NB4 (cell line): ENCODE measurements around the gene ARPC5L.

Source experiments
- MAX ChIP-seq: IDR thresholded peaks from 2 replicates; pipeline ENCODE4 v1.6.1; 2011; ENCODE audit warnings: low read depth, low read length
- MYC ChIP-seq: IDR thresholded peaks from 2 replicates; pipeline ENCODE4 v1.6.1; 2011; ENCODE audit warnings: low read depth, low read length
- POLR2A ChIP-seq: IDR thresholded peaks from 2 replicates; pipeline ENCODE4 v1.6.1; 2011; ENCODE audit warnings: mild to moderate bottlenecking; ENCODE audit not compliant: insufficient read length; ENCODE audit errors: extremely low read depth
- TF ChIP-seq, protein P1 (sequence below): IDR thresholded peaks from one replicate; pipeline ENCODE4 v1.5.1; 2012; ENCODE audit warnings: low read depth, low read length

DNA sequence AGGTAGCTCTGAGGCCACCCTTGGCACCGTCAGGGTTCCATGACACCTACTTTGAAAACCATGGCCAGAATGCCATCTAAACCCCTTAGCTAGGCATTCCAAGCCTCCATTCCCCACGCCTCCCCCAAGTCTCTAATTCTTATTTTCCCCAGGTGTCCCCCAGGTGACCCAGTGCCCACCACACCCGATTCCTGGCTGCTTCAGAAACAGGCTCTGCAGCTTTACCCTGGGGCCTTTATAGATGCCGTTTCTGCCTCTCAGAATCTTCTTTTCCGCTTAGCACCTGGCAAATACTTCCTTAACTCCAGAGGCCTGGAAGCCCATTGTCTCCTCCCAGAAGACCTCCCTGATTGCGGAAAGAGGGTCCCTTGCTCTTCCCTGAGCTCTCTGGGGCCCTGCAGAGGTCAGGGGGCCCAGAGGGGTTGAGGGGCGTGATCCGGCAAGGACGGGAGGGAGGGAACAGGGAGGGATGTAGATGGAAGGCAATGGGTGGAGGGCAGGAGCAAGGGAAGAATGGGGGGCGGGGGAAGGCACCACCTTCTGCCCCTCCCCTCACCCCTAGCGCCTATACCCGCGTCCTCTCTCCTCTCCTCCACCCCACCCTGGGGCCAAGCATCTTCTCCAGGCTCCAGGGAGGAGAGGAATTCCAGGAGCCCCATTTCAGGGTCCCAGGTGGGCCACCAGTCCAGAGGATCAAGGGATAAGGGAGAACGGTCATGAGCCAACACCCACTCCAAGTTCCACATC is 20.7 kb upstream of the ARPC5L start:
- TF ChIP-seq MAX (no peak), POLR2A (no peak), MYC (no peak)
- TF ChIP-seq, protein P1, sequence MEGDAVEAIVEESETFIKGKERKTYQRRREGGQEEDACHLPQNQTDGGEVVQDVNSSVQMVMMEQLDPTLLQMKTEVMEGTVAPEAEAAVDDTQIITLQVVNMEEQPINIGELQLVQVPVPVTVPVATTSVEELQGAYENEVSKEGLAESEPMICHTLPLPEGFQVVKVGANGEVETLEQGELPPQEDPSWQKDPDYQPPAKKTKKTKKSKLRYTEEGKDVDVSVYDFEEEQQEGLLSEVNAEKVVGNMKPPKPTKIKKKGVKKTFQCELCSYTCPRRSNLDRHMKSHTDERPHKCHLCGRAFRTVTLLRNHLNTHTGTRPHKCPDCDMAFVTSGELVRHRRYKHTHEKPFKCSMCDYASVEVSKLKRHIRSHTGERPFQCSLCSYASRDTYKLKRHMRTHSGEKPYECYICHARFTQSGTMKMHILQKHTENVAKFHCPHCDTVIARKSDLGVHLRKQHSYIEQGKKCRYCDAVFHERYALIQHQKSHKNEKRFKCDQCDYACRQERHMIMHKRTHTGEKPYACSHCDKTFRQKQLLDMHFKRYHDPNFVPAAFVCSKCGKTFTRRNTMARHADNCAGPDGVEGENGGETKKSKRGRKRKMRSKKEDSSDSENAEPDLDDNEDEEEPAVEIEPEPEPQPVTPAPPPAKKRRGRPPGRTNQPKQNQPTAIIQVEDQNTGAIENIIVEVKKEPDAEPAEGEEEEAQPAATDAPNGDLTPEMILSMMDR = no peak
